ENCODE results near the gene ELOB. TPM values are rescaled to one million over a fixed set of nuclear protein-coding genes. Genes with fewer than 3 reads are reported as not detected.
A peak's percentile ranks its signal among the peaks of the same experiment; 100 is the strongest.

The ELOB gene
- total and polyA plus RNA-seq, 2 donors, result 287 to 349 TPM

- no peaks in the 10 kb centered on the region for H3K4me1 ChIP-seq (ENCODE audit: control insufficient read depth in 2 of 2, insufficient read depth in 2 of 2, low read length in 2 of 2)
- H3K27ac ChIP-seq (ENCODE audit: low read depth in 1 of 2, low read length in 1 of 2), result no peak overlapping the region
- no peaks in the 10 kb centered on the region for H3K27me3 ChIP-seq (ENCODE audit: control insufficient read depth in 2 of 2, insufficient read depth in 1 of 2, low read length in 1 of 2)
- no peak overlapping the region for H3K4me3 ChIP-seq (ENCODE audit: low read length in 2 of 2)
- WGBS, result 99% methylated on average over 10 of the region's 10 CpGs
- DNase-seq (ENCODE audit: low read depth in 6 of 9, low spot score in 9 of 9), result no peak
- H3K9me3 ChIP-seq (ENCODE audit: control insufficient read depth in 2 of 2, insufficient read depth in 1 of 2, low read length in 1 of 2), result peaks cover 0 to 3% of the 10 kb centered on the region in 2 donors
- H3K36me3 ChIP-seq (ENCODE audit: control insufficient read depth in 2 of 2, insufficient read depth in 2 of 2, low read length in 1 of 2), result peaks cover 88 to 100% of the 10 kb centered on the region in 2 donors
Observed at GRCh38 chr16:2761472-2761871, 15.6 kb downstream of the ELOB start.

GRCh38 chr16:2757344-2757743 lies 19.7 kb downstream of the ELOB start:
- H3K9me3 ChIP-seq (ENCODE audit: control insufficient read depth in 2 of 2, insufficient read depth in 1 of 2, low read length in 1 of 2), result no peaks in the 10 kb centered on the region
- WGBS, result 95% methylated on average over 11 of the region's 11 CpGs
- H3K4me3 ChIP-seq (ENCODE audit: low read length in 2 of 2), result no peak overlapping the region
- H3K27ac ChIP-seq (ENCODE audit: low read depth in 1 of 2, low read length in 1 of 2), result no peak overlapping the region
- no peak for DNase-seq (ENCODE audit: low read depth in 6 of 9, low spot score in 9 of 9)
- peaks cover 17 to 19% of the 10 kb centered on the region in 2 donors for H3K4me1 ChIP-seq (ENCODE audit: control insufficient read depth in 2 of 2, insufficient read depth in 2 of 2, low read length in 2 of 2)
- H3K36me3 ChIP-seq (ENCODE audit: control insufficient read depth in 2 of 2, insufficient read depth in 2 of 2, low read length in 1 of 2), result peaks cover 55 to 74% of the 10 kb centered on the region in 2 donors
- no peaks in the 10 kb centered on the region for H3K27me3 ChIP-seq (ENCODE audit: control insufficient read depth in 2 of 2, insufficient read depth in 1 of 2, low read length in 1 of 2)

GRCh38 chr16:2756288-2757015 lies 20.6 kb downstream of the ELOB start:
- H3K4me3 ChIP-seq (ENCODE audit: low read length in 2 of 2), result no peak overlapping the region
- DNase-seq (ENCODE audit: low read depth in 6 of 9, low spot score in 9 of 9), result no peak
- no peaks in the 10 kb centered on the region for H3K27me3 ChIP-seq (ENCODE audit: control insufficient read depth in 2 of 2, insufficient read depth in 1 of 2, low read length in 1 of 2)
- peaks cover 46 to 65% of the 10 kb centered on the region in 2 donors for H3K36me3 ChIP-seq (ENCODE audit: control insufficient read depth in 2 of 2, insufficient read depth in 2 of 2, low read length in 1 of 2)
- peaks cover 22 to 25% of the 10 kb centered on the region in 2 donors for H3K4me1 ChIP-seq (ENCODE audit: control insufficient read depth in 2 of 2, insufficient read depth in 2 of 2, low read length in 2 of 2)
- peaks cover 0 to 6% of the 10 kb centered on the region in 2 donors for H3K9me3 ChIP-seq (ENCODE audit: control insufficient read depth in 2 of 2, insufficient read depth in 1 of 2, low read length in 1 of 2)
- 97% methylated on average over 30 of the region's 30 CpGs for WGBS
- no peak overlapping the region for H3K27ac ChIP-seq (ENCODE audit: low read depth in 1 of 2, low read length in 1 of 2)

- Histone ChIP-seq H3K27ac (ENCODE audit: low read depth in 1 of 2, low read length in 1 of 2) (no peak overlapping the region), H3K36me3 (ENCODE audit: control insufficient read depth in 2 of 2, insufficient read depth in 2 of 2, low read length in 1 of 2) (peaks cover 41 to 52% of the 10 kb centered on the region in 2 donors), H3K9me3 (ENCODE audit: control insufficient read depth in 2 of 2, insufficient read depth in 1 of 2, low read length in 1 of 2) (peaks cover 0 to 6% of the 10 kb centered on the region in 2 donors), H3K4me3 (ENCODE audit: low read length in 2 of 2) (no peak overlapping the region), H3K4me1 (ENCODE audit: control insufficient read depth in 2 of 2, insufficient read depth in 2 of 2, low read length in 2 of 2) (peaks cover 22 to 29% of the 10 kb centered on the region in 2 donors), H3K27me3 (ENCODE audit: control insufficient read depth in 2 of 2, insufficient read depth in 1 of 2, low read length in 1 of 2) (no peaks in the 10 kb centered on the region)
- WGBS, result 63% methylated on average over 3 of the region's 3 CpGs
- DNase-seq (ENCODE audit: low read depth in 6 of 9, low spot score in 9 of 9), result no peak
Observed at GRCh38 chr16:2755158-2755557, 21.9 kb downstream of the ELOB start.

GRCh38 chr16:2753733-2754020 lies 23.4 kb downstream of the ELOB start:
- H3K4me1 ChIP-seq (ENCODE audit: control insufficient read depth in 2 of 2, insufficient read depth in 2 of 2, low read length in 2 of 2), result peaks cover 22 to 31% of the 10 kb centered on the region in 2 donors
- peaks cover 35 to 37% of the 10 kb centered on the region in 2 donors for H3K36me3 ChIP-seq (ENCODE audit: control insufficient read depth in 2 of 2, insufficient read depth in 2 of 2, low read length in 1 of 2)
- H3K27me3 ChIP-seq (ENCODE audit: control insufficient read depth in 2 of 2, insufficient read depth in 1 of 2, low read length in 1 of 2), result no peaks in the 10 kb centered on the region
- H3K9me3 ChIP-seq (ENCODE audit: control insufficient read depth in 2 of 2, insufficient read depth in 1 of 2, low read length in 1 of 2), result peaks cover 0 to 6% of the 10 kb centered on the region in 2 donors
- H3K4me3 ChIP-seq (ENCODE audit: low read length in 2 of 2), result peak overlapping the region; percentile 78 to 89
- DNase-seq (ENCODE audit: low read depth in 6 of 9, low spot score in 9 of 9), result no peak
- H3K27ac ChIP-seq (ENCODE audit: low read depth in 1 of 2, low read length in 1 of 2), result peak overlapping the region; percentile 100
- WGBS, result 4% methylated on average over 7 of the region's 7 CpGs

GRCh38 chr16:2752850-2753732 lies 24.0 kb downstream of the ELOB start:
- Histone ChIP-seq H3K36me3 (ENCODE audit: control insufficient read depth in 2 of 2, insufficient read depth in 2 of 2, low read length in 1 of 2) (peaks cover 29 to 31% of the 10 kb centered on the region in 2 donors), H3K27me3 (ENCODE audit: control insufficient read depth in 2 of 2, insufficient read depth in 1 of 2, low read length in 1 of 2) (no peaks in the 10 kb centered on the region), H3K9me3 (ENCODE audit: control insufficient read depth in 2 of 2, insufficient read depth in 1 of 2, low read length in 1 of 2) (peaks cover 0 to 6% of the 10 kb centered on the region in 2 donors), H3K4me1 (ENCODE audit: control insufficient read depth in 2 of 2, insufficient read depth in 2 of 2, low read length in 2 of 2) (peaks cover 22 to 31% of the 10 kb centered on the region in 2 donors), H3K27ac (ENCODE audit: low read depth in 1 of 2, low read length in 1 of 2) (peak overlapping the region; percentile 100), H3K4me3 (ENCODE audit: low read length in 2 of 2) (peak overlapping the region; percentile 78 to 89)
- under 1% methylated on average over 82 of the region's 82 CpGs for WGBS
- peak in 8 of 9 donors; percentile 20 to 81 (median 62) for DNase-seq (ENCODE audit: low read depth in 6 of 9, low spot score in 9 of 9)

GRCh38 chr16:2752035-2752849 lies 24.8 kb downstream of the ELOB start, which contains the start of gene SRRM2:
Gene SRRM2, plus strand, starts transcription at chr16:2752638. Its CDS starts 3,727 bp downstream, at chr16:2756365.
- H3K9me3 ChIP-seq (ENCODE audit: control insufficient read depth in 2 of 2, insufficient read depth in 1 of 2, low read length in 1 of 2), result peaks cover 0 to 6% of the 10 kb centered on the region in 2 donors
- DNase-seq (ENCODE audit: low read depth in 6 of 9, low spot score in 9 of 9), result peak; percentile 94 to 99 (median 97)
- H3K27ac ChIP-seq (ENCODE audit: low read depth in 1 of 2, low read length in 1 of 2), result peak within 1 kb of the TSS; percentile 100
- H3K27me3 ChIP-seq (ENCODE audit: control insufficient read depth in 2 of 2, insufficient read depth in 1 of 2, low read length in 1 of 2), result no peaks in the 10 kb centered on the region
- H3K4me3 ChIP-seq (ENCODE audit: low read length in 2 of 2), result peak within 1 kb of the TSS; percentile 78 to 89
- H3K4me1 ChIP-seq (ENCODE audit: control insufficient read depth in 2 of 2, insufficient read depth in 2 of 2, low read length in 2 of 2), result peaks cover 22 to 31% of the 10 kb centered on the region in 2 donors
- WGBS, result 4% methylated on average over 99 of the region's 99 CpGs
- H3K36me3 ChIP-seq (ENCODE audit: control insufficient read depth in 2 of 2, insufficient read depth in 2 of 2, low read length in 1 of 2), result peaks cover 20 to 23% of the 10 kb centered on the region in 2 donors

GRCh38 chr16:2751577-2752034 lies 25.5 kb downstream of the ELOB start:
- peaks cover 22 to 31% of the 10 kb centered on the region in 2 donors for H3K4me1 ChIP-seq (ENCODE audit: control insufficient read depth in 2 of 2, insufficient read depth in 2 of 2, low read length in 2 of 2)
- peaks cover 16 to 18% of the 10 kb centered on the region in 2 donors for H3K36me3 ChIP-seq (ENCODE audit: control insufficient read depth in 2 of 2, insufficient read depth in 2 of 2, low read length in 1 of 2)
- peaks cover 0 to 6% of the 10 kb centered on the region in 2 donors for H3K9me3 ChIP-seq (ENCODE audit: control insufficient read depth in 2 of 2, insufficient read depth in 1 of 2, low read length in 1 of 2)
- peak overlapping the region; percentile 100 for H3K27ac ChIP-seq (ENCODE audit: low read depth in 1 of 2, low read length in 1 of 2)
- DNase-seq (ENCODE audit: low read depth in 6 of 9, low spot score in 9 of 9), result peak in 2 of 9 donors; percentile 7 to 11
- 76% methylated on average over 23 of the region's 23 CpGs for WGBS
- no peaks in the 10 kb centered on the region for H3K27me3 ChIP-seq (ENCODE audit: control insufficient read depth in 2 of 2, insufficient read depth in 1 of 2, low read length in 1 of 2)
- H3K4me3 ChIP-seq (ENCODE audit: low read length in 2 of 2), result peak overlapping the region; percentile 78 to 89

Data from thymus (tissue), 11 donors.